Transverse colon (tissue), 4 donors: ENCODE measurements around the gene LRRC74A. TPM values are rescaled to one million over a fixed set of nuclear protein-coding genes. Genes with fewer than 3 reads are reported as not detected.

Source experiments
- DNase-seq: peaks from one replicate; pipeline ENCODE4 v3.0.0-alpha.2; 2019
- H3K27ac ChIP-seq, 4 donors: fragments of 200-600 bp; sonication (generic); 2 replicates each; pipeline ENCODE4 v1.5.1; 2016 to 2018; ENCODE audit warnings: inconsistent platforms in 4 of 4
- H3K27me3 ChIP-seq: fragments of 200-600 bp; sonication (generic); 2 replicates; pipeline ENCODE4 v1.5.1; 2017; ENCODE audit warnings: inconsistent platforms
- H3K36me3 ChIP-seq, 4 donors: fragments of 200-600 bp; sonication (generic); 2 replicates each; pipeline ENCODE4 v1.5.1; 2017 to 2019; ENCODE audit warnings: inconsistent platforms in 4 of 4
- H3K4me1 ChIP-seq, 4 donors: fragments of 200-600 bp; sonication (generic); 2 replicates each; pipeline ENCODE4 v1.5.1; 2017 to 2020; ENCODE audit warnings: inconsistent platforms in 4 of 4
- H3K4me3 ChIP-seq, 4 donors: fragments of 200-600 bp; sonication (generic); 1 replicate in 1 of 4; 2 replicates in 3 of 4; pipeline versions ENCODE4 v1.5.1 to v1.6.1; 2017 to 2019; ENCODE audit warnings: inconsistent platforms in 4 of 4
- H3K9me3 ChIP-seq, 2 donors: fragments of 200-600 bp; sonication (generic); 2 replicates each; pipeline ENCODE4 v1.5.1; 2017 to 2019; ENCODE audit warnings: inconsistent platforms in 2 of 2
- CTCF ChIP-seq, 5 experiments: fragments of 200-600 bp in 3 of 5; fragments of 450-650 bp in 2 of 5; sonication (generic) in 3 of 5; IDR thresholded peaks; 1 replicate in 2 of 5; 2 replicates in 3 of 5; pipeline ENCODE4 v1.5.1; 2016 to 2017; ENCODE audit warnings: antibody characterized with exemption in 5 of 5, inconsistent platforms in 3 of 5, mild to moderate bottlenecking in 2 of 5, moderate library complexity in 1 of 5
- EP300 ChIP-seq: sonication (generic); formaldehyde crosslinking; IDR thresholded peaks from one replicate; pipeline ENCODE4 v1.6.1; 2017; ENCODE audit warnings: antibody characterized with exemption, low read depth
- POLR2A ChIP-seq: fragments of 450-650 bp; IDR thresholded peaks from one replicate; pipeline ENCODE4 v1.6.1; 2016; ENCODE audit warnings: antibody characterized with exemption, mild to moderate bottlenecking, moderate library complexity
- POLR2AphosphoS5 ChIP-seq, 3 donors: sonication (generic); formaldehyde crosslinking; IDR thresholded peaks; one replicate each; pipeline ENCODE4 v1.6.1; 2016; ENCODE audit warnings: antibody characterized with exemption in 3 of 3
- WGBS, 2 donors: methylation state at CpG; one replicate each; pipeline ENCODE4 v1.1.5; 2018; ENCODE audit warnings: low coverage in 1 of 2; 5-methylcytosine and 5-hydroxymethylcytosine counted together
- in situ Hi-C, 4 donors: fragments of 200-750 bp; cut with MboI; loops; one replicate each; pipeline versions ENCODE4 v1.15.0 to v1.15.1; 2017; ENCODE audit warnings: low sequenced_read_pairs in 3 of 4, low pct_ligation_motif_present in 1 of 4, low pct_unique_long_range_greater_than_20kb in 1 of 4
- intact Hi-C: fragments of 100-400 bp; cut with DNase I; formaldehyde crosslinking; loops from one replicate; pipeline ENCODE4 v1.15.1; 2023; ENCODE audit warnings: low total_unique reads
- total RNA-seq, 4 donors: library from RNA; depleted of rRNA; stranded (reverse); fragments of >200 nt; gene quantifications; one replicate each; pipeline ENCODE4 v1.1.0, GENCODE V29; 2016

The LRRC74A gene
- not detected for total RNA-seq

- Histone ChIP-seq H3K27me3 (no peaks in the 10 kb centered on the region), H3K9me3 (no peaks in the 10 kb centered on the region), H3K4me3 (no peak within 1 kb of the TSS), H3K36me3 (no peaks in the 10 kb centered on the region), H3K4me1 (peaks cover 0 to 9% (median 0%) of the 10 kb centered on the region in 4 donors), H3K27ac (no peak within 1 kb of the TSS)
- intact Hi-C loops (no loop called here), in situ Hi-C loops (no loop called here)
- 87% methylated on average over 2 of the region's 2 CpGs; no CpG with 5 or more reads in 1 of the 2 donors for WGBS, 2 donors
- no peak for TF ChIP-seq EP300
- no peak for TF ChIP-seq POLR2A
- TF ChIP-seq POLR2AphosphoS5 (IDR thresholded peaks at IDR 0.05), result no peak
- no peak for TF ChIP-seq CTCF (IDR thresholded peaks at IDR 0.05)
- DNase-seq, result no peak
These were observed at the start of gene LRRC74A for GRCh38 chr14:76826122-76826521. TSS of gene LRRC74A (plus strand) at chr14:76826408. CDS start at chr14:76826698, 290 bp downstream.

GRCh38 chr14:76776428-76777251 lies 49.6 kb upstream of the LRRC74A start:
- in situ Hi-C loops, result no loop called here
- Histone ChIP-seq H3K9me3 (no peaks in the 10 kb centered on the region), H3K36me3 (no peaks in the 10 kb centered on the region), H3K27me3 (no peaks in the 10 kb centered on the region), H3K4me3 (no peak overlapping the region), H3K4me1 (peaks cover 0 to 16% (median 4%) of the 10 kb centered on the region in 4 donors), H3K27ac (no peak overlapping the region)
- WGBS, 2 donors, result 74 to 83% methylated on average over 4 to 10 of the region's 10 CpGs
- intact Hi-C loops, result no loop called here
- TF ChIP-seq POLR2A, result no peak
- no peak for TF ChIP-seq EP300
- no peak for TF ChIP-seq CTCF (IDR thresholded peaks at IDR 0.05)
- DNase-seq, result no peak

GRCh38 chr14:76777721-76778120 lies 48.5 kb upstream of the LRRC74A start:
- no peak for DNase-seq
- TF ChIP-seq POLR2A, result no peak
- no peak for TF ChIP-seq CTCF (IDR thresholded peaks at IDR 0.05)
- TF ChIP-seq POLR2AphosphoS5 (IDR thresholded peaks at IDR 0.05), result no peak
- no peak for TF ChIP-seq EP300
- 76 to 91% methylated on average over 6 to 9 of the region's 9 CpGs for WGBS, 2 donors

GRCh38 chr14:76778546-76779215 lies 47.5 kb upstream of the LRRC74A start:
- Histone ChIP-seq H3K4me3 (no peak overlapping the region), H3K36me3 (no peaks in the 10 kb centered on the region), H3K27ac (no peak overlapping the region), H3K9me3 (no peaks in the 10 kb centered on the region), H3K27me3 (no peaks in the 10 kb centered on the region), H3K4me1 (peaks cover 0 to 11% (median 0%) of the 10 kb centered on the region in 4 donors)
- TF ChIP-seq EP300, result no peak
- no peak for TF ChIP-seq POLR2A
- TF ChIP-seq POLR2AphosphoS5 (IDR thresholded peaks at IDR 0.05), result no peak
- no peak for TF ChIP-seq CTCF (IDR thresholded peaks at IDR 0.05)
- in situ Hi-C loops, result no loop called here
- no peak for DNase-seq
- intact Hi-C loops, result no loop called here
- WGBS, 2 donors, result 89% methylated on average over 16 of the region's 16 CpGs; no CpG with 5 or more reads in 1 of the 2 donors

More at GRCh38 chr14:76777721-76778120, 48.5 kb upstream of the LRRC74A start:
- H3K4me1 ChIP-seq, result peaks cover 0 to 15% (median 4%) of the 10 kb centered on the region in 4 donors
- no peak overlapping the region for H3K4me3 ChIP-seq
- no peaks in the 10 kb centered on the region for H3K36me3 ChIP-seq
- intact Hi-C loops, result no loop called here
- H3K27me3 ChIP-seq, result no peaks in the 10 kb centered on the region
- in situ Hi-C loops, result no loop called here
- no peaks in the 10 kb centered on the region for H3K9me3 ChIP-seq
- H3K27ac ChIP-seq, result no peak overlapping the region
